HG03442 (cell line): ENCODE results near the gene GET3.

ENCODE experiments used
- ATAC-seq: cut with Tn5 transposase; IDR thresholded peaks from one replicate; pipeline ENCODE4 v1.9.1; 2021; ENCODE audit warnings: mild to moderate bottlenecking, moderate library complexity; ENCODE audit not compliant: unreplicated experiment

Gene GET3

DNA sequence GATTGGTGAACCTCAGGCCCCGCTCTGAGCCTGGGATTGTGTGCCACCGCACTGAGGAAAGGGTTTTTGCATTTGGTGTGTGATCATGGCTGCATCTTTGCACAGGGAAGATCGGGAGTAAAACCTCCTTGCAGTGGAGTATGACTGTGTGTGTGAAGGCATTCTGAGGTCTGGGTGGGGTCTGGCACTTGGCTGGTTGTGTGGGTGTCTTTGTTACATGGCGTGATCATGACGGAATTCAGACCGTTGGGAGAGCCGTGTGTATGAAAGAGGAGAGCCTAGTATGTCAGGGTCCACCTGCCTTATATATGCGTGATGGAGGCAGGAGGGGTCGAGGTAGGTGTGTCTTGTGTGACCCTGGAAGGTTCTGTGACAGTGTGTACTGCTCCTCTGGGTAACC is 13.6 kb downstream of the GET3 start:
- no peak for ATAC-seq

DNA sequence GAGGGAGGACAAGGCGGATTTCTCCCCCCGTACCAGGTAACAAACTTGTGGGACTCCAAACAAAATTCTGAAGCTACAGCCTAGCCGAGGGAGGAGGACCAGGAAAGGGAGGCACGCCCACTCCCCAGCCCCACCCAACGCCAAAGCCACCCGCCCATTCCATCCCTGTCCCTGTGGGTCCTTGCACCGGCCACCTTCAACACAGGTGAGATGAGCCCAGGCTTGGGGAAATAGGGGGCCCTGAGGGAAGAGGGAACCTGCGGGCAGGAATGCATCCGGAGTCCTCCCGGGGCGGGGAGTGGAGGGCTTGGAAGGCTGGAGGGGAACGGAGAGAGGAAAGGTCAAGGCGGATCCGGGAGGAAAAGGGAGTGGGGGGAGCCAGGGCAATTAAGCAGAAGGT is 14.3 kb downstream of the GET3 start, which contains the start of gene BEST2:
Gene BEST2, plus strand, starts transcription at position 157 of the 400 bp plus-strand sequence. CDS start 802 bp downstream, outside the sequence.
- no peak for ATAC-seq

DNA sequence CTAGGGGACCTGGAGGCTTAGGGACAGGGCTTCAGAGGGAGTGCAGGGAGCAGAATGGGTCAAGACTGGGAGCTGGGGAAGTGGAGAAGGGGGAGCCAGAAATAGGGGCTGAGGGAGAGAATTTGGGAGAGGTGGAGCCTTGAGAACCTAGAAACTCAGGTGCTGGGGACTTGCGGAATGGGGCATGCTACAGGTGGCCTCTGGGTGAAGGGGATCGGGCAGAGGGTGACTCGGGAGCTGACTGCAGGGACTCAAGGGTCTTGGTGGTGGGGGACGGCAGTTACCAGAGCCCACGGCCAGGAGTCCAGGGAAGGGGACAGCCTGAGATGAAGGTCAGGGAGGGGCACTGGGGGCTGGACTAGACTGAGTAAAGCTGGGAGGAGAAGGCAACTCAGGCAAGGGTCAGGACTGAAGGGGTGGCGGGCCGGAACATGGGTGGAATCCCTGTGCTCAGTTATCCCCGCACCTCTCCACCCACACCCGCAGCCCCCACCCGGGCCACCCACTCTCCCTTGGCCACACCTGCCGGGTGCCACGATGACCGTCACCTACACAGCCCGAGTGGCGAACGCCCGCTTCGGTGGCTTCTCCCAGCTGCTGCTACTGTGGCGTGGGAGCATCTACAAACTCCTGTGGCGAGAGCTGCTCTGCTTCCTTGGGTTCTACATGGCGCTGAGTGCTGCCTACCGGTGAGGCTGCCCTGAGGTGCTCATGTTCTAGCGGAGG is 14.9 kb downstream of the GET3 start:
- no peak for ATAC-seq

DNA sequence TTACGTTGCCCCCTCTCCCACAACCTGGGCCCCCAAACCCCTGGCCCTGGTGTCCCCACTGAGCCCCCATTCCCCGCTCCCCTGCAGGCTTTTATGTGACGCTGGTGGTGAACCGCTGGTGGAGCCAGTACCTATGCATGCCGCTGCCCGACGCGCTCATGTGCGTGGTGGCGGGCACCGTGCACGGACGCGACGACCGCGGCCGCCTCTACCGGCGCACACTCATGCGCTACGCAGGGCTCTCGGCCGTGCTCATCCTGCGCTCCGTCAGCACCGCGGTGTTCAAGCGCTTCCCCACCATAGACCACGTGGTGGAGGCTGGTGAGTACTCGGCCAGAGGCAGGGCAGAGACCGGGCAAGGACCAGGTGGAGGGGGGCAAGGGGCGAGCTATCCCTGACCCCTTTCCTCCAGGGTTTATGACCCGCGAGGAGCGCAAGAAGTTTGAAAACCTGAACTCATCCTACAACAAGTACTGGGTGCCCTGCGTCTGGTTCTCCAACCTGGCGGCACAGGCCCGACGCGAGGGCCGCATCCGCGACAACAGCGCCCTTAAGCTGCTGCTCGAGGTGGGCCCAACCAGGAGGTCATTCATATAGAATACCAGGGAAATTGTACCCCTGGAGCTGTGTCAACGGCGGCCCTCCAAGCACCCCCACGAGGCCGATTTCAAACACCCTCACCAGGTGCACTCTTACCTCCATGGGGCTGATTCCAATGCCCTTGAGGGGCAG is 17.3 kb downstream of the GET3 start:
- no peak for ATAC-seq

DNA sequence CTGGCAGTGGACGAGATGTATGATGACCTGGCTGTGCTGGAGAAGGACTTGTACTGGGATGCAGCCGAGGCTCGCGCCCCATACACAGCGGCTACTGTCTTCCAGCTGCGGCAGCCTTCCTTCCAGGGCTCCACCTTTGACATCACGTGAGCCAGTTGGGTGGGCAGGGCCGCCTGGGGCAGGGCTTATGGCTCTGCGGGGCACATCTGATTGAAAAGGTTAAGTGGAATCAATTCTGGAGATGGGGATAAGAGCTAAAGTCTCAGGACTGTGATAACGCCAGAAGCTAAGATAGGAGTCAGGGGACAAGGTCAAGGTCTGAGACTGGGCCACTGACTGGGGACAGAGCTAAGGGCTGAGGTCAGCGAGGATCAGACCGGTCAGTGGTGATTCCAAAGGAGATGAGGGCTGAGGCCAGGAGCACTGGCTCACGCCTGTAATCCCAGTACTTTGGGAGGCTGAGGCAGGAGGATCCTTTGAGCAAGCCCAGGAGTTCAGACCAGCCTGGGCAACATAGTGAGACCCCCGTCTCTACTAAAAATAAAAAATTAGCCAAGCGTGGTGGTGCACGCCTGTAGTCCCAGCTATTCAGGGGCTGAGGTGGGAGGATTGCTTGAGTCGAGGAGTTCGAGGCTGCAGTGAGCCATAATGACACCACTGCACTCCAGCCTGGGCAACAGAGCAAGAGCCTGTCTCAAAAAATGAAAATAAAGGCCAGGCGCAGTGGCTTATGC is 19.0 kb downstream of the GET3 start:
- no peak for ATAC-seq

DNA sequence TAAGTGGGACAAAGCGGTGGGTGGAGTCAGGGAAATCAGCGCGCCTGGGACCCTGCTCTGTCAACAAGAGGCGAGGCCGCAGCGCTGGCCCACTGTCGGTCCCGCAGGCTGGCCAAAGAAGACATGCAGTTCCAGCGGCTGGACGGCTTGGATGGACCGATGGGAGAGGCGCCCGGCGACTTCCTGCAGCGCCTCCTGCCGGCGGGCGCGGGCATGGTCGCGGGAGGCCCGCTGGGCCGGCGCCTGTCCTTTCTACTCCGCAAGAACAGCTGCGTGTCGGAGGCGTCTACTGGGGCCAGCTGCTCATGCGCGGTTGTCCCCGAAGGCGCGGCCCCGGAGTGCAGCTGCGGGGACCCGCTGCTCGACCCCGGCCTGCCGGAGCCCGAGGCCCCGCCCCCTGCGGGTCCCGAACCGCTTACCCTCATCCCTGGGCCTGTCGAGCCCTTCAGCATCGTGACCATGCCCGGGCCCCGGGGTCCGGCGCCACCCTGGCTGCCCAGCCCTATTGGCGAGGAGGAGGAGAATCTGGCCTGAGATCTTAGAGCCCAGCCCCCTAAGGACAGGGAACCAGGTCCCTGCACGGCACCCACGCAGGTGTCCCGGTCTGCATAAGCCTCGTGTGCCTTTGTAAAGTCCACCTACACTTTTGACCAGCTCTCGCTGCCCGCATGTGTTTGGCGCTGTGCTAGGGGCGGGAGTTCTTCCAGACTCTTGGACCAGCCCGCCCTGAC is 20.4 kb downstream of the GET3 start:
- no peak for ATAC-seq

DNA sequence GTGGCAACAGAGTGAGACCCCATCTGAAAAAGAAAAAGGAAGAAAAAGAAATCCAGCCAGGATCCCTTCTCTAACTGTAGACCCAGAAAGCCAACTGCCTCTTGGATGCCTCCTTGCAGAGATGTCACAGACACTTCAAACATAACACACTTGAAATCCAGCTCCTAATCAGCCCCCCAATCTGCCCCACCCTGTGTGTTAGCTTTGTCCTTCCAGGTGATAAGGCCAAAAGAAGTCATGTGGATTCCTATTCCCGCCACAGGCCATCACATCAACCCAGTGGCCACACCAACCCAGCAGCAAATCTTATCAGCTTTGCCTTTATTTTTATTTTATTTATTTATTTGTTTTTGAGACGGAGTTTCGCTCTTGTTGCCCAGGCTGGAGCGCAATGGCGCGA is 22.4 kb downstream of the GET3 start:
- no peak for ATAC-seq

DNA sequence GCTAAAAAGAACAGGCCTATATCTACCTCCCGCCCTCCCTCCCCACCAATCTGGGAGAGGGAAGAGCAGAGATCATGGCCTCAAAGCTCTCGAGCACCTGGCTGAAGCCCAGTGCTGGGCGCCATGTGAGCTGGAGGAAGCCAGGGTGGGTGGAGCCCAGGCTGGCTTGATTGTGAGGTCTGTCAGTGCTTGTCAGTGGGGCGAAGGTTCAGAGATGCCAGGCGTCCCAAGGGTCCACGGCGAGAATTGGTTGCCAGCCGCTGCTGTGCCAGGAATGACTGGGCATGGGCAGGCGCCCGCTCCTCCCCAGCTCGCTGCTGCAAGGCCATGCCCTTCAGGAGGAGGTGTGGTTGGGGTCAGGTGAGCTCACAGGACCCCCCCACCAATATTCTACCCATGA is 25.8 kb downstream of the GET3 start:
- no peak for ATAC-seq

DNA sequence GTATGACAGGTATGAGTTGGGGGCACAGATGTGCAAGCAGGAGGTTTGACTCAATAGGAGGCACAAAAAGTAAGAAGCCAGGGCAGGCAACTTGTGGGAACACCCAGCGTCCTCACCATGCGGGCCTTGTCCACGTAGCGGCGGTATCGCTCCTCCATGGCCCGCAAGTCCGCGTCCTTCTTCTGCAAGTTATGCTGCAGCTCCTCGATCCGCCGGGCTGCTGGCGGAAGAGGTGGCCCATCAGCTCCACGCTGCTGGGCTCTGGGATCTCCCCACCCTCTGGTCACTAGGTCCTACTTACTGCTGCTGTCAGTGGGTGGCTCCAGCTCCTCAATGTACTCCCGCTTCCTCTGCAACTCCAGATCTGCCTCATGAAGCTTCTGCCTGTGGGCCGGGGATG is 27.4 kb downstream of the GET3 start:
- ATAC-seq: no peak

DNA sequence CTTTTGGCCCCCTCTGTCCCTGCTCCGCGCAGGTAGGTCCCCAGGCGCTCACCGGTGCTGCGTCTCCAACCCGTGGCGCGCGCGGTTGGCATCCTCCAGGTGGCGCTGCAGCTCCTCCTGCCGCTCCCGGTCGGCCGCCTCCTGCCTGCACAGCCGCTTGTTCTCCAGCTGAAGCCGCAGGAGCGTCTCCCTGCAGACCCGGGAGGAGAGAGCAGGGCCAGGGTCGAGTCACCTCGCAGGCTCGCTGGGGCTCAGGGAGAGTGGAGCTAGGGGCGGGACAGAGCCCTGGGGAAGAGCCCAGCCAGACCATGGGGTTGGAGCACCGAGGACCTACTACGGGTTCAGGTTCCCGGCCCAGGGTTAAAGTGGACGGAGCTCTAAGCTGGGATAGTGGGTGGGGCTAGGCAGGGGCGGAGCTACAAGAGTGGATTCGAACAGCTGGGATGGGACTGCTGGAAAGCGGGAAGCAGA is 28.8 kb downstream of the GET3 start:
- ATAC-seq: no peak

DNA sequence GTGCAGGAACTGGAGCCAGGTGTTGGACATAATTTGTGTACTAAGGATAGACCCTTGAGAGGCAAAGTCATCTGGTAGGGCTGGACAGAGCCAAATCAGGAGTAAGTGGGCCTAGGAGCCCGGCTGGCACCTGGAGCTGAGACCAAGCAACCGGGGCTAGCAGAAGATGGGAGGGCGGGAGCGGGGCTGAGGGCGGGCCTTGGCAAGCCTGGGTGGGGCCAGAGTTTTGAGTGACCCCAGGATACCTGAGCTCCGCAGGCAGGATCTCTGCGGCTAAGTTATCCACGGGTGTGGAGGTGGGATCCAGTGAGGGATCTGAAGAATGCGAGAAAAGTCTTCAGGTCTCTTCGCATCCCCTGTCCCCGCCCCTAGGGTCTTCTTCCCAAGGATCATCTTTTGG is 29.9 kb downstream of the GET3 start:
- ATAC-seq: no peak

DNA sequence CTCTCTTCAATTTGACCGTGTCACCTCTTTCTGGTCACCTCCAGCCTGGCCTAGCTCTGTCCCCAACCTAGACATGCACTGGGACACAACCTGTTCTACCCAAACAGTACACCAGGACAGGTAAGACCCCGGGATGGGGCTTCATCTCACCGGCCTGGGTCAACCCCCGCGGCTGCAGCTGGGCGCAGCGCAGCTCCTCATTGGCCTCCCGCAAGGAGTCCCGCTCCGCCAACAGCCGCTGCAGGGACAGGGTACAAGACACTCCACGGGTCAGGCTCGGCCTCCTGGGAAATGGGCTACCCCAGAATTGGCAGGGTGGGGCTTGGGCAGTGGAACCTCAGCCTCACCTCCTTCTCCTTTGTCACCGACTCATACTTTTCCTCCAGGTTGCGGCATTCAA is 30.4 kb downstream of the GET3 start:
- ATAC-seq: no peak

DNA sequence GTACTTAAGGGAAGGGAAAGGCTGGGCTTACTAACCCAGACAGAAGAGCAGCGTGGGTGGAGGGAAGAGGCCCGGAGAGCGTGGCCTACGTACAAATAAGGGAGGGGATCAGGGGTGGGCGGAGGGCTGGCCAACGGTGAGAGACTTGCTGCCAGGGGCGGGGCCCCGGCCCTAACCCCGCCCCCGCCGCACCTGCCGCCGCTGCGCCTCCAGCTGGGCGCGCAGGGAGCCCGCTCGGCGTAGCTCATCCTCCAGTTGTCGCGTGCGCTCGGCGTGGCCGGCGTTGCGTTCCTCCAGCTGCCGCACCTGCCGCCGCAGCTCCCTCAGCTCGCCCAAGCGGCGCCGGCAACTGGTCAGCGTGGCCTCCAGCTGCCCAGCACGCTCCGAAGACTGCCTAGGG is 32.4 kb downstream of the GET3 start:
- ATAC-seq: no peak

DNA sequence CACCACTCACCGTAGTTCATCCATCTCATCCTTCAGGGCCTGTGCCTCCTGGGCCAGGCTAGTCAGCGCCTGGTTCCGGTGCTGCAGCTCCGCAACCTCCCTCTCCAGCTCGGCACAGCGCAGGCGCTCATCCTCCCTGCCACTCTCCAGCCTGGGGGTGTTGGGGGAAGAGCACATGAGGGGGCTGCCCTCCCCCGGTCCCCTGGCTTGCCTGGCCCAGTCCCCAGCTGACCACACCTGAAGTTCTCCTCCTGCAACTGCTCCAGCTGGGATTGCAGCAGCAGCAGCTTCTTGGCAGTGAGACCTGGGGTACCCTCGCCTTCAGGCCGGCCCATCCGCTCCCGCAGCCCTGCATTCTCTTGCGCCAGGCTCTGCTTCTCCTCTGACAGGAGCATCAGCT is 33.6 kb downstream of the GET3 start:
- no peak for ATAC-seq

DNA sequence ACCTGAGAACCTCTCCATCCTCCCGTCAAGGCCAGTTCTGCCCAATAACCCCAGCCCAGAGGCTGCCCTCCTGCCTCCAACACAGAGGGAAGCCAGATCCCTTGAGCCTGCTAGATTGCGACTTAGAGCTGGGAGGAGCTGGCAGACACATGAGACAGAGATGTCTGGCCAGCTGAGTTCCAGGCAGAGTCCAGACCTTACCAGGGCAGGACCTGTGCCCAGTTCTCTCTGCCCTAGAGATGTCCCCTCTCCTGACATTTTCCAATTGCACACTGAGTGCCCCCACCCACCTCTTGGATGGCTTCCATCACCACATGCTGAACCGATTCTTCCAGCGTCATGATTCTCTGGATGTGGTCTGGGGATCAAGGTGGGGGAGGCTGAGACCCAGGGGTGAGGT is 35.0 kb downstream of the GET3 start:
- ATAC-seq: no peak

DNA sequence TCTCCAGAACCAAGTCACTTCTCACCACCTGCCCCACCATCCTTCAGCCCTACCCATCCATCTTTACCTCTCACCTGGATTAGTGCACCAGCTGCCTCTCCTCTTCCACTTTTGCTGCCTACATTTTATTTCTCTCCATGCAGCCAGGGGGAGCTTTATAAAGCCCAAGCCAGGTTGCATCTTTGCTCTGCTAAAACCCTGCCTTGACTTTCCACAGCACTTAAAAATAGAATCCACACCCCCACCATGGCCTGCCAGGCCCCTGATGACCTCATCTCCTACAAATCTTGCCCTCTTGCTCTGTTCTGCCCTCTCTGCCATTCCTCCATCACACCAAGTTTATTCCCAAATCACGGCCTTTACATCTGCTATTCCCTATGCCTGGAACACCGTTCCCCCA is 36.3 kb downstream of the GET3 start:
- no peak for ATAC-seq

DNA sequence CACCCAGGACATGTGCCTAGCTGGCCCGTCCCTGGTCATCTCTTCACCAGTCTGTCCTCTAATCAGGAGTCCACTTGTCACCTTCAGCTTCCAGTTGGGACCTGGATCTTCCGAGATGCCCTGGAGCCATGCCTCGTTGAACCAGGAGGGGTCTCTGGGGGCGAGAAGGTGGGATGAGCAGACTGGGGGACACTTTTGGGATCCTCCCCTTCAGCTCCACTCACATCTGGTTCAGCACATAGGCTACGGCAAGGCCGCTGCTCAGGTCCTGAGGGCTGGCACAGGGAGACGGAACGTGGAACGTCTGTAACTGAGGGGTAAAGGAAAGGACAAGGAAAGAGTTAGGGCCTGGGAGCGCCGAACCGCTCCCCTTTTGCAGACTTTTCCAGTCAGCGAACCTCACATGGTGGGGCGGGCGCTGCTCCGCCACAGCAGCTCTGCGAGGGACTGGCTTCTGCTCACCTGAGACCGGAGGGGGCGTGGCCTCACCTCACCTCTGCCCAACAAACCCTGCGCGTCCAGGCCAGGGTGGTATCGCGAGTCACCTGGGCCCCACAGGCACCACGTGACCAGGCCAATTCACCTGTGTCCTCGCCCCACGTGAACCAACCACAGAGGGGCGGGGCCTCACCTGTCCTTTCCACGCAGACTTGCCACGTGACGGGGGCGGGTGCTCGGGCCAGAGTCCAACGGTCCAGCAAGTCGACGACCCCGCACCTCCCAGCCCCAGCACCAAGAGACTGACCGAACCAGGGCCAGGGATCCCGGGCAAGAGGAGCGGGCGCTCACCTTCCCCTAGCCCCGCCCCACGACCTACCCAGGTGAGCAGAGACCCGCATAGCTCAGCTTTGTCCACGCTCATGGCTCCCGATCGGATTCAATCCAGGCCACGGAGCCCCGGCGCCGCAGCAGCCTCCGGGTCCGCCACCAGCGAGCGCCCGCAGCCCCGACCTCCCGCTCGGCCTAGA is 37.6 kb downstream of the GET3 start, which contains the start of gene HOOK2:
Gene HOOK2, minus strand, starts transcription at position 965 of the 968 bp plus-strand sequence. Its CDS starts 103 bp downstream, at position 862.
- peak; percentile 15 for ATAC-seq

DNA sequence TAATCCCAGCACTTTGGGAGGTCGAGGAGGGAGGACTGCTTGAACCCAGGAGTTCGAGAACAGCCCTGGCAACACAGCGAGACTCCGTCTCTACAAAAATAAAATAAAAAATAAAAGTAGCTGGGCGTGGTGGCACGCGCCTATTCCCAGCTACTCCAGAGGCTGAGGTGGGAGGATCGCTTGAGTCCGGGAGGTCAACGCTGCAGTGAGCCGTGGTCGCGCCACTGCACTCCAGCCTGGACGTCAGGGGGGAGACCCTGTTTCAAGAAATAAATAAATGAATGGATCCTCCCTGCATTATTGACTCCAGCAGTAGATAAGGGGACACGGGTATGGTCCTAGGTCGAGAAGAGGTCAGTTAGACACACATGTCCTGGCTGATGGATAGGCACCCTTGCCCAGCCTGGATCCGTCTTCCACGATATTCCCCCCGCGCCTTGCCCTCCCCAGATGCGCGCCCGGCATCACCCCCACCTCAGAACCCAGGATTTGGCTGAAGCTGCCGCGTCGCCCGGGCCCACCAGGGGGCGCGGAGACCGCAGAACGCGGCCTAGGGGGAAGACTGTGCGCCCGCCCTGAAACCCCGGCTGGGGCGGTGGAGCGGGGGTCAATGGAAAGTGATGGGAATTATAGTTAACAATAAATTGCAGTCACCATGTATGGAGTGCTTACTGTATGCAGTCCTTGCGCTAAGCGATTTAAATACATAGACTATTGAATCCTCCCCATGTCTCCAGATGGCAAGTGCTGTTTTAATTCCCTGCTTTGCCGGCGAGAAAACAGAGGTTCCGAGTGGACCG is 40.1 kb downstream of the GET3 start:
- ATAC-seq: no peak
